Erythroblast (primary cell): ENCODE data around the gene YPEL2.

Experiments used
- GATA1 ChIP-seq: IDR thresholded peaks from 2 replicates; pipeline ENCODE4 v1.6.1; 2011; ENCODE audit warnings: low read depth, mild to moderate bottlenecking, control low read depth, low read length, moderate library complexity
- POLR2A ChIP-seq: IDR thresholded peaks from 2 replicates; pipeline ENCODE4 v1.6.1; 2011; ENCODE audit warnings: mild to moderate bottlenecking, low read length

DNA sequence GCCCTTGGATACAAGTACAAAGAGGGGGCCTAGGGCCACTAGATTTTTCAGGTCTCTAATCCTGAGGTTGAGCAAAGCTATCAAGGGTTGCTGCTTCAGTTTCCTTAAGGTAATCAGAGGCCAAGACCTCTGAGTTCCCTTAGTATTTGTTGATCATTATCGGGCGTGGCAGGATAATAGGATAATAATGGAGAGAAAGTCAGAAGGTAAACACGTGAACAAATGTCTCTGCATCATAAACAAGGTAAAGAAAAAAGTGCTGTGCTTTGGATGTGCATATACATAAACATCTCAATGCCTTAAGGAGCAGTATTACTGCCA is 41.5 kb upstream of the YPEL2 start:
- TF ChIP-seq POLR2A, result no peak
- TF ChIP-seq GATA1, result no peak
